ENCODE data around the gene GATAD2A. TPM values are rescaled to one million over a fixed set of nuclear protein-coding genes. Genes with fewer than 3 reads are reported as not detected.
A peak's percentile ranks its signal among the peaks of the same experiment; 100 is the strongest.

The GATAD2A gene
- total RNA-seq, 1 donor from 2014 or later, result 91.0 TPM

DNA sequence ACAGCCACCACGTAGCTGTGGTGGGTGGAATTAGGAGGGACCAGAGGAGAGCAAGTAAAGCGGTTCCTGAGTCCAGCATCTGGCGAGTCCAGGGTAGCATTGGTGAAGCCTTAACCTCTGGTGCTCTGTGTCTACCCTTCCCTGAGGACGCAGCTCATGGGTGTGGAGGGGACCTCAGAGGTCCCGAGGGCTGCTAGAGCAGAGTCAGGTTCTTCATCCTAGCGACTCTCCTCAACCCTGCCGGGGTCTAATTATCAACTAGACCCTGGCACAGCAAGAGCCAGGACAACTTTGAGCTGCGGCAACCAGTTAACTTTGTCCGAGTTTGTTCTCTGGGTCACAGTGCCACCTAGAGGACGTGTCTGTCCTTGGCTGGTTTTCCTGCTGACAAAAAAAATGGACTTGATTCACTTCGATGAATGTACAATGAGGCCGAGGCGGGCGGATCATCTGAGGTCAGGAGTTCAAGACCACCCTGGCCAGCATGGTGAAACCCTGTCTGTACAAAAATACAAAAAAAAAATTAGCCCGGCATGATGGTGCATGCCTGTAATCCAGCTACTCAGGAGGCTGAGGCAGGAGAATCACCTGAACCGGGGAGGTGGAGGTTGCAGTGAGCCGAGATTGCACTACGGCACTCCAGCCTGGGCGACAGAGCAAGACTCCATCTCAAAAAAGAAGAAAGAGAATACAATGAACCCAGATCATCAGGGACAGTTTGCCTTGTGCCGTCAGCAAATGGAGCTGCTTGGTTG is 84.9 kb downstream of the GATAD2A start:
- TF ChIP-seq, protein P1, sequence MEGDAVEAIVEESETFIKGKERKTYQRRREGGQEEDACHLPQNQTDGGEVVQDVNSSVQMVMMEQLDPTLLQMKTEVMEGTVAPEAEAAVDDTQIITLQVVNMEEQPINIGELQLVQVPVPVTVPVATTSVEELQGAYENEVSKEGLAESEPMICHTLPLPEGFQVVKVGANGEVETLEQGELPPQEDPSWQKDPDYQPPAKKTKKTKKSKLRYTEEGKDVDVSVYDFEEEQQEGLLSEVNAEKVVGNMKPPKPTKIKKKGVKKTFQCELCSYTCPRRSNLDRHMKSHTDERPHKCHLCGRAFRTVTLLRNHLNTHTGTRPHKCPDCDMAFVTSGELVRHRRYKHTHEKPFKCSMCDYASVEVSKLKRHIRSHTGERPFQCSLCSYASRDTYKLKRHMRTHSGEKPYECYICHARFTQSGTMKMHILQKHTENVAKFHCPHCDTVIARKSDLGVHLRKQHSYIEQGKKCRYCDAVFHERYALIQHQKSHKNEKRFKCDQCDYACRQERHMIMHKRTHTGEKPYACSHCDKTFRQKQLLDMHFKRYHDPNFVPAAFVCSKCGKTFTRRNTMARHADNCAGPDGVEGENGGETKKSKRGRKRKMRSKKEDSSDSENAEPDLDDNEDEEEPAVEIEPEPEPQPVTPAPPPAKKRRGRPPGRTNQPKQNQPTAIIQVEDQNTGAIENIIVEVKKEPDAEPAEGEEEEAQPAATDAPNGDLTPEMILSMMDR (IDR thresholded peaks at IDR 0.05; ENCODE audit: unreplicated experiment), result peak; percentile 91
- Mint-ChIP-seq H3K36me3 (ENCODE audit: insufficient read depth) (peaks cover 6% of the 10 kb centered on the region), H3K4me3 (ENCODE audit: low read depth) (no peak overlapping the region), H3K27ac (peak overlapping the region; percentile 97), H3K27me3 (no peaks in the 10 kb centered on the region), H3K4me1 (ENCODE audit: low read depth) (peaks cover 32% of the 10 kb centered on the region), H3K9me3 (ENCODE audit: low read depth) (no peaks in the 10 kb centered on the region)
- peak; percentile 71 for DNase-seq (ENCODE audit: low spot score, unreplicated experiment)

DNA sequence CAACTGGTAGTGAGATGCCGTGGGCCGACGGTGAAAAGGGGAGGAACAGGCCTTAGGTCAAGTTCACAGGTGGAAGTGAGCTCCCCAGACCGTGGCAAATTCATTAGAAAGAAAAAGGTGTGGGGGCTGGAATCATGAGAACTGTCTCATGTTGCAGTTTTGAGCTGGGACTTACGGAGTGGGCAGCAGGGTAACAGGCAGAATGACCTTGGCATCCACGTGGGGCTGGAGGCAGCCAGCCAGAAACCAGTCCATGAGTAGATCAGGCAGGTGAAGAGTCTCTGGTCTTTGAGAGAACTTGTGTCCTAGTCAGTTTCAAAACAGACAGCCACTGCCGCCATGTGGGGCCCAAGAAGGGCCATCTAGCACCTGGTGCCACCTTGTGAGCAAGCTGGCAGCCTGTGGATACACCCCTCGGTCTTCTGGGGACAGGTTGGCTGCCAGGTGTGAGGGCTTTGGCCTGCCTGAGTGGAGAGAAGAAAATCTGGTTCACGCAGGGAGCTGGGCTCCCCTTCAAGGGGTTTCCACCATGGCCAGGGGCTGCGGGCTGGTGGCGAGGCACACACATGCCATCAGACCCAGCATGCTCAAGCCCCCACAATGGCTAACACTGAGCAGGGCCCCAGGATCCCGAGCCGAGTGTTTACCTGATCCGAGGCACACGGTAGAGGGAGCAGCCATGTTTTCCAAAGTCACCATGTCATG is 86.0 kb downstream of the GATAD2A start:
- Mint-ChIP-seq H3K4me1 (ENCODE audit: low read depth) (peaks cover 31% of the 10 kb centered on the region), H3K4me3 (ENCODE audit: low read depth) (no peak overlapping the region), H3K9me3 (ENCODE audit: low read depth) (no peaks in the 10 kb centered on the region), H3K36me3 (ENCODE audit: insufficient read depth) (peaks cover 6% of the 10 kb centered on the region), H3K27me3 (no peaks in the 10 kb centered on the region), H3K27ac (no peak overlapping the region)
- TF ChIP-seq, protein P1 (IDR thresholded peaks at IDR 0.05; ENCODE audit: unreplicated experiment), result no peak
- no peak for DNase-seq (ENCODE audit: low spot score, unreplicated experiment)

DNA sequence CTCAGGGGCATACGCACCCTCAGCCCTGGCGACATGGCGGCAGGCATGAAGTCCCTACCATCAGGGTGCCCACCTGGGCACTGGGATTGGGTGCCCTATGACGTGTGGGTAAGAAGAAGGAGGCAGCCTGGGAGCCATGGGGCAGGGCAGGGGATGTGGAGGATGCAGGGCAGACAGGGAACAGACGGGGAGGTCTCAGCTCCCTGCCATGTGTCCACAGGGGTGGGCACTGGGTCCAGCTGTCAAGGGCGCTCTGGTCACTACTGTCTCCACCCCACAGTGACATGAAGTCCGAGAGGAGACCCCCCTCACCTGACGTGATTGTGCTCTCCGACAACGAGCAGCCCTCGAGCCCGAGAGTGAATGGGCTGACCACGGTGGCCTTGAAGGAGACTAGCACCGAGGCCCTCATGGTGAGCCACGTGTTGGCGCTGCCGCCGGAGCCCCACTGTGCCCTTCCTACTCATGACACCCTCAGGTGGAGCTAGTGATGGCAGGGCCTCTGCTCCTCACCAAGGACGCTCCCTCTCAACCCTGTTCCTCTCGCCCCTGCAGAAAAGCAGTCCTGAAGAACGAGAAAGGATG is 86.6 kb downstream of the GATAD2A start:
- Mint-ChIP-seq H3K9me3 (ENCODE audit: low read depth) (no peaks in the 10 kb centered on the region), H3K27ac (no peak overlapping the region), H3K27me3 (no peaks in the 10 kb centered on the region), H3K4me3 (ENCODE audit: low read depth) (no peak overlapping the region), H3K36me3 (ENCODE audit: insufficient read depth) (peaks cover 8% of the 10 kb centered on the region), H3K4me1 (ENCODE audit: low read depth) (peaks cover 28% of the 10 kb centered on the region)
- DNase-seq (ENCODE audit: low spot score, unreplicated experiment), result no peak
- TF ChIP-seq, protein P1 (IDR thresholded peaks at IDR 0.05; ENCODE audit: unreplicated experiment), result no peak

DNA sequence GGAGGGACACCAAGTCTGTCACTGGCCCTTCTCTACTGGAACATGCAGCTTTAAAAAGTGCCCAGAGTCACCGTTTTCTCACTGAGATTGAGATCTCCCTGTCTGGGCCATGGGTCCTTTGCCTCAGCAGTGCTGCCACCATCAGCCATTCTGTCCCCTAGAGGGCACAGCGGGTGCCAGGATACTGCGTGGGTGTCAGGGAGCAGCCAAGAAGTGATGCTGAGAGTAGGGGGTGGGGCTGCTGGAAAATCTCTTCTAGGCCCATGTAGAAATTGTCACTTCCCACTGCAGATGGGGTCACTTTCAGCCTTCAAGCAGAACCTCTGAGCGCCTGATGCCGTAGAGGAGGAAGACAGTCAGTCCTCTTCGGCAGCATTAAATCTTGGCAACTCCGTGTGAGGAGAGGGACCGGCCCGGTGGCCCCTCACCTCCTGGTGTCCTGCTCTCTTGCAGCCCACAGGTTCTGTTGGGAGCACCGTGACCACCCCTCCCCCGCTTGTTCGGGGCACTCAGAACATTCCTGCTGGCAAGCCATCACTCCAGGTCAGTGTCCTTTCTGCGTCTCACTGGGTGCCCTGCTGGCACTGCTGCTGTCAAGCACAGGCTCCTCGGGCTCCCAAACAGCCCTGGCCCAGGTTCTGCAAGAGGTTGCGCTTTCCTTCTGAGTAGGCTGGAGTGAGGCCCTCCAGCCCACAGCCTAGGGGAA is 88.5 kb downstream of the GATAD2A start:
- peaks cover 8% of the 10 kb centered on the region for H3K36me3 Mint-ChIP-seq (ENCODE audit: insufficient read depth)
- no peak for DNase-seq (ENCODE audit: low spot score, unreplicated experiment)
- no peak overlapping the region for H3K4me3 Mint-ChIP-seq (ENCODE audit: low read depth)
- peaks cover 12% of the 10 kb centered on the region for H3K4me1 Mint-ChIP-seq (ENCODE audit: low read depth)
- no peak overlapping the region for H3K27ac Mint-ChIP-seq
- H3K27me3 Mint-ChIP-seq, result no peaks in the 10 kb centered on the region
- TF ChIP-seq, protein P1 (IDR thresholded peaks at IDR 0.05; ENCODE audit: unreplicated experiment), result no peak
- H3K9me3 Mint-ChIP-seq (ENCODE audit: low read depth), result no peaks in the 10 kb centered on the region

Data from progenitor cell of endocrine pancreas (in vitro differentiated cells).